SK-N-SH treated with all-trans-retinoic acid at 6 μM for 48 hours (cell line): ENCODE data around the gene ZNF573.
"Not testable (repeated sequence)": the region's sequence is repeated elsewhere in the genome, so short reads cannot be mapped to it uniquely, and the experiment has no call there.

Experiments used
- GLIS3 ChIP-seq: fragments of 250-450 bp; sonication (Bioruptor Pico); IDR thresholded peaks from 2 replicates; pipeline ENCODE4 v1.5.0; 2020; ENCODE audit warnings: mild to moderate bottlenecking, moderate library complexity
- ZFP30 ChIP-seq: fragments of 450-650 bp; formaldehyde crosslinking; IDR thresholded peaks from 2 replicates; pipeline ENCODE4 v1.5.0; 2022; ENCODE audit warnings: mild to moderate bottlenecking, moderate library complexity

- not testable (repeated sequence) for TF ChIP-seq ZFP30, GLIS3 (CRISPR knock-in tag)
Measured at GRCh38 chr19:37757683-37758082, 21.7 kb downstream of the ZNF573 start.
